Nephron progenitor cell (in vitro differentiated cells): ENCODE results near the gene CEP128.

Source experiments
- DNase-seq: peaks from one replicate; pipeline ENCODE4 v3.0.0; 2021
- H3K27ac Mint-ChIP-seq: 2 replicates; pipeline ENCODE4 v1.8.0; 2021; ENCODE audit warnings: mild to moderate bottlenecking, moderate library complexity, mixed read lengths
- H3K27me3 Mint-ChIP-seq: 2 replicates; pipeline ENCODE4 v1.8.0; 2021; ENCODE audit warnings: mild to moderate bottlenecking, low read depth, mixed read lengths; ENCODE audit not compliant: poor library complexity
- H3K36me3 Mint-ChIP-seq: 2 replicates; pipeline ENCODE4 v1.8.0; 2021; ENCODE audit warnings: low read depth, mixed read lengths
- H3K4me1 Mint-ChIP-seq: 2 replicates; pipeline ENCODE4 v1.8.0; 2021; ENCODE audit warnings: mixed read lengths
- H3K4me3 Mint-ChIP-seq: 2 replicates; pipeline ENCODE4 v1.8.0; 2021; ENCODE audit warnings: mild to moderate bottlenecking, moderate library complexity, mixed read lengths
- H3K9me3 Mint-ChIP-seq: 2 replicates; pipeline ENCODE4 v1.8.0; 2021; ENCODE audit warnings: mild to moderate bottlenecking, moderate library complexity, mixed read lengths
- TF ChIP-seq, protein P1 (sequence below): fragments of 200-600 bp; sonication (generic); IDR thresholded peaks from 2 replicates; pipeline ENCODE4 v1.5.0; 2021; ENCODE audit warnings: antibody characterized with exemption

Gene CEP128

GRCh38 chr14:80933686-80934085 is 7.9 kb downstream of the CEP128 start:
- peaks cover 22% of the 10 kb centered on the region for H3K36me3 Mint-ChIP-seq
- peaks cover 7% of the 10 kb centered on the region for H3K27me3 Mint-ChIP-seq
- no peak for DNase-seq
- H3K4me1 Mint-ChIP-seq: peaks cover 6% of the 10 kb centered on the region
- peaks cover 10% of the 10 kb centered on the region for H3K9me3 Mint-ChIP-seq
- no peak overlapping the region for H3K4me3 Mint-ChIP-seq
- TF ChIP-seq, protein P1, sequence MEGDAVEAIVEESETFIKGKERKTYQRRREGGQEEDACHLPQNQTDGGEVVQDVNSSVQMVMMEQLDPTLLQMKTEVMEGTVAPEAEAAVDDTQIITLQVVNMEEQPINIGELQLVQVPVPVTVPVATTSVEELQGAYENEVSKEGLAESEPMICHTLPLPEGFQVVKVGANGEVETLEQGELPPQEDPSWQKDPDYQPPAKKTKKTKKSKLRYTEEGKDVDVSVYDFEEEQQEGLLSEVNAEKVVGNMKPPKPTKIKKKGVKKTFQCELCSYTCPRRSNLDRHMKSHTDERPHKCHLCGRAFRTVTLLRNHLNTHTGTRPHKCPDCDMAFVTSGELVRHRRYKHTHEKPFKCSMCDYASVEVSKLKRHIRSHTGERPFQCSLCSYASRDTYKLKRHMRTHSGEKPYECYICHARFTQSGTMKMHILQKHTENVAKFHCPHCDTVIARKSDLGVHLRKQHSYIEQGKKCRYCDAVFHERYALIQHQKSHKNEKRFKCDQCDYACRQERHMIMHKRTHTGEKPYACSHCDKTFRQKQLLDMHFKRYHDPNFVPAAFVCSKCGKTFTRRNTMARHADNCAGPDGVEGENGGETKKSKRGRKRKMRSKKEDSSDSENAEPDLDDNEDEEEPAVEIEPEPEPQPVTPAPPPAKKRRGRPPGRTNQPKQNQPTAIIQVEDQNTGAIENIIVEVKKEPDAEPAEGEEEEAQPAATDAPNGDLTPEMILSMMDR: no peak
- H3K27ac Mint-ChIP-seq: no peak overlapping the region

GRCh38 chr14:80933282-80933681 is 8.3 kb downstream of the CEP128 start:
- Mint-ChIP-seq H3K27me3 (peaks cover 7% of the 10 kb centered on the region), H3K4me1 (peaks cover 6% of the 10 kb centered on the region), H3K4me3 (no peak overlapping the region), H3K36me3 (peaks cover 26% of the 10 kb centered on the region), H3K9me3 (peaks cover 14% of the 10 kb centered on the region), H3K27ac (no peak overlapping the region)
- no peak for DNase-seq
- TF ChIP-seq, protein P1: no peak

- Mint-ChIP-seq H3K36me3 (peaks cover 40% of the 10 kb centered on the region), H3K4me3 (no peak overlapping the region), H3K27me3 (peaks cover 7% of the 10 kb centered on the region)
Observed at GRCh38 chr14:80930836-80931389, 10.6 kb downstream of the CEP128 start.

DNA sequence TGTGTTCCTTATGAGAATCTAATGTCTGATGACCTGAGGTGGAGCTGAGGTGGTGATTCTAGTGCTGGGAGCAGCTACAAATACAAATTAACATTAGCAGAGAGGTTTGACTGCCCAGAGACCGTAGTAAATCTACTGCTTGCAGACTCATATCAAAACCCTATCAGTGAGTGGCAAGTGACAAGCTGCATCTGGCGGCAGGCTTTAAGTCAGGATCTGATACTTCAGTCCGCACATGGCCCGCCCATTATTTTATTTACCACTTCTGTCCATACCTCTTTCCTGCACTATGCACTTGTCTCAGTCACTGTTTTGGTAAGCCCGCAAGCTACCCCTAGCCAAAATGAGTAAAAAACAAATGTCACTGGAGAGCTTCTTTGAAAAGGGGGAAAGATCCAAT is 11.4 kb downstream of the CEP128 start:
- Mint-ChIP-seq H3K9me3 (peaks cover 16% of the 10 kb centered on the region), H3K36me3 (peaks cover 45% of the 10 kb centered on the region), H3K27me3 (peaks cover 7% of the 10 kb centered on the region), H3K27ac (no peak overlapping the region), H3K4me1 (no peaks in the 10 kb centered on the region), H3K4me3 (no peak overlapping the region)
- no peak for DNase-seq
- TF ChIP-seq, protein P1: no peak

More at GRCh38 chr14:80930836-80931389, 10.6 kb downstream of the CEP128 start:
- H3K27ac Mint-ChIP-seq: no peak overlapping the region
- no peak for DNase-seq
- H3K9me3 Mint-ChIP-seq: peaks cover 16% of the 10 kb centered on the region
- peaks cover 1% of the 10 kb centered on the region for H3K4me1 Mint-ChIP-seq
- TF ChIP-seq, protein P1: no peak

DNA sequence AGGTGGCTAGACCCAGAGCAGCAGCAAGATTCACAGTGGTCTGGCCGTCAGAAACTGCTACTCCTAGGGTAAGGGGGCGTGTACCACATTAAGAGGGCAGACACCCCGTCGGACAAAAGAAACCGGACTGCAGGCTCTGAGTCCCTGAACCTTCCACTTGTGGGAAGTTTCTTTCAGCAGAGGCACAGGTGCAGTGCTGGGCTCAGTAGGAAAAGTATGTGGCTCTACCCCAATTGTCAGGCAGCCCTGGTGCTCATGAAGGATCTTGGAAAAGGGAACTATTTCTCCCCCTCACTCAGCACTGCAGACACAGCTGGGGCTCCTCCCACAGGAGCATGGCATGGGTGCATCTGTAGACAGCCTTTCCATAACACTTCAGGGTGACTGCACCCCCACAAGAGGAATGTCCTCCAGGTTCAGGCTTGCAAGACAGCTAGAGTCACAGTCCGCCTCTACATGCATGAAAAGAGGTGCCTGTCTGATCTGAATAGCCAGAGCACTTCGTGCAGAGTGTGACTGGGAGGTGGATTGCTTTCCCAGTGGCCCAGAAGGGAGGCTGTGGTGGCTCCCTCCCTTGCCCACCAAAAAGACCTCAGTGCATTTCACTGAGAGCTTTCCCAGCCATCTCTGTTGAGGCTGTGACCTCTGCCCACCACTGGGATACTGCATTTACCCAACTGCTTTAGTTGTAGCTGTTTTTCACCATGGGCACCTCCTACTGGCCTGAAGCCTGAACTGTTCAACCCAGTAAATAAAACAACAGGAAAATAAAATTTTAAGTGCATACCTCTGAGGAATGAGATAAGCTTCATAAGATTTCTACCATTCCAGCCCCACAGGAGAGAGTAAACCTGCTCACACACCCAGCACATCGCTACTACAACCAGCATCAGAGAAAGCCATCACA is 14.2 kb downstream of the CEP128 start:
- Mint-ChIP-seq H3K4me1 (no peaks in the 10 kb centered on the region), H3K4me3 (no peak overlapping the region), H3K27me3 (peaks cover 4% of the 10 kb centered on the region), H3K36me3 (peaks cover 46% of the 10 kb centered on the region), H3K9me3 (peaks cover 16% of the 10 kb centered on the region), H3K27ac (no peak overlapping the region)
- no peak for DNase-seq
- TF ChIP-seq, protein P1: no peak
